GM18951 (cell line): ENCODE measurements around the gene CENPQ.

Source experiments
- POLR2A ChIP-seq: IDR thresholded peaks from 4 replicates; pipeline ENCODE4 v1.6.1; 2011; ENCODE audit warnings: mild to moderate bottlenecking; ENCODE audit not compliant: insufficient read length, insufficient read depth; ENCODE audit errors: extremely low read depth
- in situ Hi-C: fragments of 300-500 bp; cut with MboI; formaldehyde crosslinking; loops from one replicate; pipeline ENCODE4 v1.12.0; 2022; ENCODE audit warnings: low sequenced_read_pairs, mixed read lengths, inconsistent platforms; ENCODE audit not compliant: unreplicated experiment

CENPQ gene, protein sequence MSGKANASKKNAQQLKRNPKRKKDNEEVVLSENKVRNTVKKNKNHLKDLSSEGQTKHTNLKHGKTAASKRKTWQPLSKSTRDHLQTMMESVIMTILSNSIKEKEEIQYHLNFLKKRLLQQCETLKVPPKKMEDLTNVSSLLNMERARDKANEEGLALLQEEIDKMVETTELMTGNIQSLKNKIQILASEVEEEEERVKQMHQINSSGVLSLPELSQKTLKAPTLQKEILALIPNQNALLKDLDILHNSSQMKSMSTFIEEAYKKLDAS

DNA sequence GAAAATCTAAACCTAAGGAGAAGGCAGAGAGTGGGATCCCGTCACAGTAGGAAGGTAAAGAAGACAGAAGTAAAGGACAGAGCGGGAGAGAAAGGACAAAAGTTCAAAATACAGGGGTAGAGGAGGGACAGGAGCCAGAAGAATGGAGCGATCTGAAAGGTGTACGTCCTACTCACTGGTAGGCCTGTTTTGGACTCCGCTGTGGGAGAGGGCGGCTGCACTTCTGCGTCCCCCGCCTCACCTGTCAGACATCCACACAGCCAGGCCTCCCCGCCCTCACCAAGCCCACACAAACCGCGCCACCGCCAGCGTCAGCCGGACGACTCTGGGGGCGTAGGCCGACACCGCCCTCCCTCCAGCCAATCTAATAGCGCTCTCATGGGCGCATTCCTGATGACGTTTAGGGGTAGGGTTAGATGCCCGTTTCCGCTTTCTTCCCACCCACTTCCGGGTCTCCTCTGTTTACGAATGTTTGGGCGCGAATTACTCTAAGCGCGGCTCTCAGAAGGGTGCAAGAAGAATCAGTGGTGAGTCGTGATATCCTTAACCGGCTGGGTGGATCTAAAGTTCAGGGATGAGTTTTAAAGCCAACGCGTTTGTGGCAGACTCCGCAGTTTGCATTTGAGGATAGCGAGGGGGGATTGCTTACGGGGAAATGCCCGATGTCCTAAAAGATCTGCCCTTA, at the start of gene CENPQ, which contains the start of gene MMUT:
TSS of gene CENPQ (plus strand) at position 444 of the 685 bp plus-strand sequence. CDS start 6,807 bp downstream, outside the sequence.
TSS of gene MMUT (minus strand) at position 327 of the 685 bp plus-strand sequence. CDS start 3,787 bp downstream, outside the sequence.
- TF ChIP-seq POLR2A: peak; percentile 82
- in situ Hi-C loops: no loop called here

DNA sequence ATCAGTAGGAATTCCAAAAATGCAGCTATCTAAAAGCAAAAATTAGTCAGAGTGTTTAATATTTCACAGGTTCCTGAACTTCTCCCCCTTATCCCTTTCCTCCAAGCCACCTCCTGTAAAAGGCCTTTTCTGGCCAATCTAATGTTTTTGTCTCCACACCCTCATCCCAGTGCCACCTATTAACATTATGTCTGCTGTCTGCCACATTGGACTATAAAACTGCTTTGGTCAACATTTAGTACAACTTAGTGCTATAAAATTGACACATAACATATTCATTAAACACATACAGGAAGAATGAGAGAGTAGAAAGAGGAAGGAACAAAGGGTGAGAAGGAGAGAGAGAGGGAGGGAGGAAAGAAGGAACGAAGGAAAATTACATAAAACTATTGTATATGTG, 47.8 kb upstream of the CENPQ start:
- in situ Hi-C loops: loop anchor here (25.0 kb wide), 1 partner anchor 1628 kb away; the partner anchor contains the start of gene OPN5
- TF ChIP-seq POLR2A: no peak

DNA sequence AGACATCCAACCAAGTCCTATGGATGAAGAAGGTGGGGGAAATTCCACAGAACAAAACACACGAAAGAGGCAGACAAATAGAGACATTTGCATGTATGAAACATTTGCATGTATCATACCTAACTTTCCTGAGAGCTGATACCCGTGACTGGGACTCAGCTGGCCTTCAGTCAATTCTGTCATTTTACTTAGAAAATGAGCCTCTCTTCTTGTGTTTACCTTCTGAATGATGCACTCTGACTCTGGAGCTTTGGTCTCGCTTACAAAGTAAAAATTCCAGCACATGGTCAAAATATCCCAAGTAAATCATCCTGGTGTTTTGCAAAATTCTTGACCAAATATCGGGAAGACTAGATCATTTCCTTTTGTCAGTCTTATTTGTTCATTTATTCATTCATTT, 47.0 kb upstream of the CENPQ start:
- TF ChIP-seq POLR2A: no peak
- in situ Hi-C loops: loop anchor here (25.0 kb wide), 1 partner anchor 1629 kb away; the partner anchor contains the start of gene OPN5

DNA sequence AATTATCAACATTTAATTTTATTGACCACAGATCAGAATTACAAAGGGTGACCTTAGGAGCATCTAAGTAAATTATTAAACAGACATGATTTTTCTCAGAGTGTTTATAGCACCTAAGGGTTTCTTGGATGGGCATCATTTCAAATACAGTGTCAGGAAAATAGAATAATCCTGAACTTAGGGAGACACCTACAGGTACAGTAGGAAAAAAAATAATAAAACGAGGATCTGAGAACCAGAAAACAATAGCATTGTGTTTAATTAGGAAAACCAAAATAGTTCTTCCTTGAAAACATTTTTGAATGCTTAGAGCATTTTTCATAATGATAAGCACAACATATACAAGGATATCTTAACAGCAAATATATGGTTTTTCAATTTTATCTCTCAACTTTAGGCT, 39.4 kb upstream of the CENPQ start:
- TF ChIP-seq POLR2A: no peak
- in situ Hi-C loops: loop anchor here (25.0 kb wide), 1 partner anchor 1637 kb away; the partner anchor contains the start of gene OPN5

DNA sequence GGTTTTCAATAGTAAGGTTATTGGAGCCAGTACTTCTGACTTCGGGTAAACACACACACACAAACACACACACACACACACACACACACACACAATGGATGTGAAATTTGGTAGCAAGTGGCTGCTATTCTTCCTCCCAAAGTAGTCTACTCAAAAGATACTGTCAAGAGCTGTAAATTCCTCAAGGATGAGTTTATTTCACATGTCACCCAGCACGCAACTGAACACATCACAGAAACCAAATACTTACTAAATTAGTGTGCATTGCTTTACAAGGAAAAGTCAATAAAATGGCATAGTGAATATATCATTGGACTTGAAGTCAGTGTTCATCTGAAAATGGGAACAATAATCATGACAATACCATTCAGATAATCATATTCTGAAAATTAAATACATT, 33.0 kb upstream of the CENPQ start:
- no peak for TF ChIP-seq POLR2A
- in situ Hi-C loops: no loop called here

DNA sequence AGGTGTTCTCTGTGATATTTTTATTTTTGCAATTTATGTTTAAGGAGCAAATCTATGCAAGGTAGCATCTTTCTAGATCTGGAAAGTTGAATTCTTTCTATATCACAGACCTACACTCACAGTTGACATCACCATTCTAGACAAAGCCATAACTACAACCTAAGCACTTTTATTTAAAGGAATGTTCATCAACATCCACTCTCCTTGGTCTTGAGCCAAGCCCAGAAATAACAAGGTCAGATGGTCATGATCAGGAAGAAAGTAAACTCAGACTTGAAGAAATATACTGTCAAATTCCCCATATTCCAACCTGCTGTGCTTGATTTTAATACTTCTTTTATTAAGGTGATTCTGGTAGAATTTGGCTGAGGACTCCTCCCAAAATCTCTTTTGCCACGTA, 32.3 kb upstream of the CENPQ start:
- in situ Hi-C loops: no loop called here
- no peak for TF ChIP-seq POLR2A

DNA sequence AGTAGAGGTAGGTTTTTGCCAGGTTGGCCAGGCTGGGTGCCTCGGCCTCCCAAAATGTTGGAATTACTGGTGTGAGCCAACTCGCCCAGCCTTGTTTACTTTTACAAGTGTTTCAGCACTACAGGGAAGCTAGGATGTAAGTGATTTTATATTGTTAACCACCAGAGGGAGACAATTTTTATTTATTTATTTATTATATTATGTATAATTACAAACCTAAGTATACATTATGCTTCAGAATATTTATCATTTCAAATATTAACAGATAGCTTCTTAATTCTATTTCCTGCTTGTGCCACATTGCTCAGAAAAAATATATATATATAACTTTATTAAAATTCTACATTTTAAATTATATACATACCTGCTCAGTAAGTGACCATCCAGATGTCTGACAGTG, 9.9 kb upstream of the CENPQ start:
- in situ Hi-C loops: no loop called here
- no peak for TF ChIP-seq POLR2A

DNA sequence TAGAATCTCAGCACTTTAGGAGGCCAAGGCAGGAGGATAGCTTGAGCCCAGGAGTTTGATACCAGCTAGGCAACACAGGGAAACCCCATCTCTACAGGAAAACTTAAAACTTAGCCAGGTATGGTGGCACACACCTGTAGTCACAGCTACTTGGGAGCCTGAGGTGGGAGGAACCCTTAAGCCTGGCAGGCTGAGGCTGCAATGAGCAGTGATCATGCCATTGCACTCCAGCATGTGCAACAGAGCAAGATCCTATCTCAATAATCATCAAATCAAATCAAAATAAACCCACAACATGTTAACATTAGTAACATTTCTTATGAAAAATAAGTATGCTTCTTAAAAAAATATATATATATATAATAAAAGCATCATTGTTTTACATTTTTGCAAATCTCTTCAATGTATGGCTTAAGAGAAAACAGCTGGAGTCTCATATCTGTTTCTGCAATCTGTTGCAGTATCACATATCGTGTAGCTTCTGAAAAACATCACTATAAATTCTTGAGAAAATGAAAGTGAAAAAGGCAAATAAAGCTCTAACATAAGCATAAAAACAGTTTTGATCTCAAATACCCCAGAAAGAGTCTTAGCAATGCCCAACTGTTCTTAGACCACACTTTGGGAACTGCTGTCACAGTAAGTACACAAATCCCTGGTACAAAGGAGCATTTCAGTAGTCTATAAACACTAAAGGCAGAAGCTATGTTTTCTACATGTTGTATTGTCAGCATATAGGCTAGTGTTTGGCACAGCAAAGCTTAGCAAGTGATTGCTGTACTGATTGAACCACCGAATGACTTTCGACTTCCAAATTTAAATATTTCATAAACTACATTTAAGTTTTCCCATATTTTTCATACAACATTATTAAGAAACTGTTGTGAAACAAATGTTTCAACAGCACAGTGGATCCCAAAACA, 8.1 kb upstream of the CENPQ start:
- in situ Hi-C loops: no loop called here
- no peak for TF ChIP-seq POLR2A

DNA sequence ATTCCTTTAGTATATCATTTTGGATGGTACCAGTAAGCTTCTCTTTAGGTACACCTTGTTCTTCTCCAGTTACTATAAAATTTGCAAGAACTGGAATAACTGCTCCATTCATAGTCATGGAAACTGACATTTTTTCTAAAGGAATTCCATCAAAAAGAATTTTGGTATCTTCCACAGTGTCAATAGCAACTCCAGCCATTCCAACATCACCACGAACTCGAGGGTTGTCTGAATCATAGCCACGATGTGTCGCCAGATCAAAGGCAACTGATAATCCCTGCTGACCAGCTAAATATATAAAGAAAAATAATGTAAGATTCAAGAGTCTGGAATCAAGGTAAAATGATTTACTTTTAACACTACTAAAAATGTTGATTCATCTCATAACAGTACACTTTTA, 5.4 kb upstream of the CENPQ start:
- TF ChIP-seq POLR2A: no peak
- in situ Hi-C loops: no loop called here

DNA sequence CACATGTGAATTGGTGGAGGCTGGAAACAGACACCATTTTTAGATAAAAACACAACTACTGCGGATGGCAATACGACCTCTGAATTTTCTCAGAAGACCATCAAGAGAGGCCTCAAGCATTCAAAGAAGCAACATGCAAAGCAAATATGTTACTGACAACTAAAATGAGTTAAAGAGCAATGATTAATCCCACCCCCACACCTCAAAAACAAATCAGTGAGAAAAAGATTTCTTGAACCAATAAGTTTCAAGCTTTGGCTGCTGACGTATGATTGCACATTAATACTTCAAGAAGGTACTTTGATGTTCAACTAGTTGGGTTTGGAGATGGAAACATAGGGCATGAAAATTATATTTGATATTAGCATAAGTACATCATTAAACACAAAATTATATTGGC, 1.1 kb upstream of the CENPQ start:
- in situ Hi-C loops: no loop called here
- TF ChIP-seq POLR2A: no peak

DNA sequence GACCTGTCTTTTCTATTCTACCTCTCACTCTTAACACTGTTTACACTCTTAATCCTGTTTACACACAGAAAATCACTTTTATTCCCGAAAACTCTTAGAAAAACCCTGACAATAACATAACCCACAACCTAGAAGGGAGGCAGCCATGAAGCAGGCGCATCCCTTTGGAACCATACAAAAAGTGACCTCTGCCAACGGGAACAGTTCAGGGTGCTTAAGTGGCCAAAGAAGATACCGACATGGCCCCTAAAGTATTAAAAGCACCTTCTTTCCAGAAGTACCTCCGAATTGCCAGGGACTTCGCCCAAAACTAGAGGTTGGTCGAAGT, 607 bp upstream of the CENPQ start:
- in situ Hi-C loops: no loop called here
- no peak for TF ChIP-seq POLR2A

DNA sequence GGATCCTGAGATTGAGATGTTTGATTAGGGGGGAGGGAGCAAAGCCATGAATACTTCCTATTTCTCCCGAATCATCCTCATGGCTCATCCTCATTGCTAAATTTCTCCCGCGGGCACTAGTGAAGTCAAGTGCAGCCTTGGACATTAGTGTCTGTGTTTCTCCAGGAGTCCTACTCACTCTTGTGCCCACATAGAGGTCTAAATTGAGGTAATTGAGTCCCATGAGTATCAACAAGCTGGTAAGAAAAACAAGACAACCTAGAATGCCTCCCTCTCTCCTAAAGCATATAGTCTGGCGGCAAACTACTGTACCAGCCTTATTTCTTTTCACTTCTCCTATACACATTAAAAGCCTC, 420 bp downstream of the CENPQ start:
- in situ Hi-C loops: no loop called here
- no peak for TF ChIP-seq POLR2A

DNA sequence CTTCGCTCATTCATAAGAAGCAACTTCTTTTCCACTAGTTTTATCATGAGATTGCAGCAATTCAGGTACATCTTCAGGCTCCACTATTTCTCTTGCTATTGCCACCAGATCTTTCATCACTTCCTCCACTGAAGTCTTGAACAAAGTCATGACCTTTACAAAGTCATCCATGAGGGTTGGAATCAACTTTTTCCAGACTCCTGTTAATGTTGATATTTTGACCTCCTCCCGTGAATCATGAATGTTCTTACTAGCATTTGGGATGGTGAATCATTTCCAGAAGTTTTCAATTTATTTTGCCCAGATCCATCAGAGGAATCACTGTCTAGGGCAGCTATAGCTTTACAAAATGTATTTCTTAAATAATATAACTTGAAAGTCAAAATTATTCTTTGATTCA, 1.5 kb downstream of the CENPQ start:
- TF ChIP-seq POLR2A: no peak
- in situ Hi-C loops: no loop called here
